Adipocyte (in vitro differentiated cells): ENCODE data around the gene RSU1.
"Not testable (repeated sequence)": the region's sequence is repeated elsewhere in the genome, so short reads cannot be mapped to it uniquely, and the experiment has no call there.

Experiments
- DNase-seq: peaks from one replicate; pipeline ENCODE4 v3.0.0-alpha.2; 2015; ENCODE audit warnings: low read depth
- H3K27me3 ChIP-seq: replicated peaks from 2 replicates; pipeline ENCODE4 v1.7.0; 2013; ENCODE audit warnings: mild to moderate bottlenecking, low read length, moderate library complexity; ENCODE audit not compliant: control insufficient read depth, insufficient read depth
- H3K36me3 ChIP-seq: 2 replicates; pipeline ENCODE4 v1.7.0; 2013; ENCODE audit warnings: low read length, mild to moderate bottlenecking, moderate library complexity; ENCODE audit not compliant: control insufficient read depth, insufficient read depth, severe bottlenecking
- H3K4me1 ChIP-seq: 2 replicates; pipeline ENCODE4 v1.7.0; 2013; ENCODE audit warnings: mild to moderate bottlenecking, low read length, moderate library complexity; ENCODE audit not compliant: control insufficient read depth, insufficient read depth
- H3K4me3 ChIP-seq: 2 replicates; pipeline ENCODE4 v1.7.0; 2013; ENCODE audit warnings: mild to moderate bottlenecking, low read length, moderate library complexity
- H3K9ac ChIP-seq: 2 replicates; pipeline ENCODE4 v1.7.0; 2013; ENCODE audit warnings: mild to moderate bottlenecking, low read length, moderate library complexity
- H3K9me3 ChIP-seq: 2 replicates; pipeline ENCODE4 v1.7.0; 2013; ENCODE audit warnings: mild to moderate bottlenecking, low read length, moderate library complexity; ENCODE audit not compliant: control insufficient read depth

RSU1 gene

GRCh38 chr10:16848562-16849154, 31.4 kb upstream of the RSU1 start:
- no peaks in the 10 kb centered on the region for H3K36me3 ChIP-seq
- no peaks in the 10 kb centered on the region for H3K27me3 ChIP-seq
- peaks cover 16% of the 10 kb centered on the region for H3K4me1 ChIP-seq
- no peaks in the 10 kb centered on the region for H3K9me3 ChIP-seq
- DNase-seq: no peak
- H3K4me3 ChIP-seq: no peak overlapping the region
- no peak overlapping the region for H3K9ac ChIP-seq

- no peaks in the 10 kb centered on the region for H3K27me3 ChIP-seq
- H3K9me3 ChIP-seq: no peaks in the 10 kb centered on the region
- peaks cover 16% of the 10 kb centered on the region for H3K4me1 ChIP-seq
- no peak overlapping the region for H3K9ac ChIP-seq
- DNase-seq: no peak
- no peaks in the 10 kb centered on the region for H3K36me3 ChIP-seq
- no peak overlapping the region for H3K4me3 ChIP-seq
Observed at GRCh38 chr10:16847644-16848043, 30.4 kb upstream of the RSU1 start.

- H3K9ac ChIP-seq: peak overlapping the region; percentile 26
- no peaks in the 10 kb centered on the region for H3K36me3 ChIP-seq
- H3K4me3 ChIP-seq: no peak overlapping the region
- peaks cover 16% of the 10 kb centered on the region for H3K4me1 ChIP-seq
- DNase-seq: peak; percentile 40
- H3K9me3 ChIP-seq: no peaks in the 10 kb centered on the region
- no peaks in the 10 kb centered on the region for H3K27me3 ChIP-seq
Observed at GRCh38 chr10:16845248-16845647, 28.0 kb upstream of the RSU1 start.

GRCh38 chr10:16843252-16843870, 26.1 kb upstream of the RSU1 start:
- Histone ChIP-seq H3K27me3 (no peaks in the 10 kb centered on the region), H3K9ac (no peak overlapping the region), H3K4me1 (peaks cover 11% of the 10 kb centered on the region), H3K4me3 (no peak overlapping the region), H3K9me3 (no peaks in the 10 kb centered on the region), H3K36me3 (no peaks in the 10 kb centered on the region)
- peak; percentile 98 for DNase-seq

GRCh38 chr10:16835228-16835627, 18.0 kb upstream of the RSU1 start:
- Histone ChIP-seq H3K27me3 (no peaks in the 10 kb centered on the region), H3K36me3 (no peaks in the 10 kb centered on the region), H3K4me3 (no peak overlapping the region), H3K9me3 (no peaks in the 10 kb centered on the region), H3K4me1 (no peaks in the 10 kb centered on the region), H3K9ac (no peak overlapping the region)
- no peak for DNase-seq

GRCh38 chr10:16832351-16833080, 15.3 kb upstream of the RSU1 start:
- H3K9ac ChIP-seq: no peak overlapping the region
- no peaks in the 10 kb centered on the region for H3K36me3 ChIP-seq
- no peaks in the 10 kb centered on the region for H3K9me3 ChIP-seq
- DNase-seq: peak; percentile 91
- no peaks in the 10 kb centered on the region for H3K27me3 ChIP-seq
- no peak overlapping the region for H3K4me3 ChIP-seq
- H3K4me1 ChIP-seq: peaks cover 8% of the 10 kb centered on the region

GRCh38 chr10:16828701-16829175, 11.5 kb upstream of the RSU1 start:
- H3K9me3 ChIP-seq: no peaks in the 10 kb centered on the region
- peak; percentile 71 for DNase-seq
- H3K9ac ChIP-seq: peak overlapping the region; percentile 34
- H3K36me3 ChIP-seq: no peaks in the 10 kb centered on the region
- H3K4me1 ChIP-seq: peaks cover 8% of the 10 kb centered on the region
- H3K27me3 ChIP-seq: no peaks in the 10 kb centered on the region
- peak overlapping the region; percentile 67 for H3K4me3 ChIP-seq

GRCh38 chr10:16828114-16828568, 10.9 kb upstream of the RSU1 start:
- Histone ChIP-seq H3K36me3 (no peaks in the 10 kb centered on the region), H3K4me1 (peaks cover 8% of the 10 kb centered on the region), H3K27me3 (no peaks in the 10 kb centered on the region), H3K9ac (peak overlapping the region; percentile 34), H3K9me3 (no peaks in the 10 kb centered on the region), H3K4me3 (peak overlapping the region; percentile 67)
- peak; percentile 95 for DNase-seq

- DNase-seq, H3K9me3 ChIP-seq, H3K27me3 ChIP-seq, H3K36me3 ChIP-seq, H3K4me1 ChIP-seq, H3K9ac ChIP-seq: not testable (repeated sequence)
- H3K4me3 ChIP-seq: peak overlapping the region; percentile 23
Observed at GRCh38 chr10:16827474-16827873, 10.2 kb upstream of the RSU1 start.

- H3K36me3 ChIP-seq: no peaks in the 10 kb centered on the region
- no peak overlapping the region for H3K4me3 ChIP-seq
- H3K9me3 ChIP-seq: peaks cover 12% of the 10 kb centered on the region
- no peaks in the 10 kb centered on the region for H3K27me3 ChIP-seq
- H3K9ac ChIP-seq: no peak overlapping the region
- peaks cover 11% of the 10 kb centered on the region for H3K4me1 ChIP-seq
- DNase-seq: no peak
Observed at GRCh38 chr10:16822726-16823360, 5.6 kb upstream of the RSU1 start.

- Histone ChIP-seq H3K9me3 (peaks cover 12% of the 10 kb centered on the region), H3K4me1 (peaks cover 12% of the 10 kb centered on the region), H3K9ac (no peak overlapping the region), H3K27me3 (no peaks in the 10 kb centered on the region), H3K4me3 (no peak overlapping the region), H3K36me3 (no peaks in the 10 kb centered on the region)
- DNase-seq: no peak
Observed at GRCh38 chr10:16822027-16822426, 4.8 kb upstream of the RSU1 start.
